GM15510 (cell line): ENCODE measurements around the gene FPR2.

Experiments used
- POLR2A ChIP-seq: IDR thresholded peaks from 3 replicates; pipeline ENCODE4 v1.6.1; 2011; ENCODE audit warnings: borderline replicate concordance; ENCODE audit not compliant: insufficient read length; ENCODE audit errors: extremely low read depth

Gene FPR2

GRCh38 chr19:51792932-51793331, 32.0 kb downstream of the FPR2 start:
- no peak for TF ChIP-seq POLR2A

DNA sequence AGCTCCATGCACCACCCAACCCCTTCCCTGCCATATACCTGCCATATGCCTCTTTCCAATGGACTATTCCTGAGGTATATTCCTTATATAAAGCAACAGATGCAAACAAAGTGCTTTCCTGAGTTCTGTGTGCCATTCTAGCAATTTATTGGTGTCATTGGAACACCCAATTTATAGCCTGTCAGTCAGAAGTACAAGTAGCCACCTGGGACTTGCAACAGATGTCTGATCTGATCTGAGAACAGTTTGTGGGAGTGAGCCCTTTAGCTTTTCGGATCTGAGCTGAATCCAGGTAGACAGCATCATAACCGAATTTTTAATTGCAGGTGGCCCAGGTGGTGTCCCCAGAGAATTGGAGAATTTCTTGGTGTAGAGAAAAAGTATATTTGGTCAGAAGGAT, 33.0 kb downstream of the FPR2 start:
- no peak for TF ChIP-seq POLR2A

GRCh38 chr19:51794885-51795490, 34.0 kb downstream of the FPR2 start, which contains the start of gene FPR3:
TSS of gene FPR3 (plus strand) at chr19:51795157. CDS start at chr19:51823749, 28,592 bp downstream.
- TF ChIP-seq POLR2A = no peak

DNA sequence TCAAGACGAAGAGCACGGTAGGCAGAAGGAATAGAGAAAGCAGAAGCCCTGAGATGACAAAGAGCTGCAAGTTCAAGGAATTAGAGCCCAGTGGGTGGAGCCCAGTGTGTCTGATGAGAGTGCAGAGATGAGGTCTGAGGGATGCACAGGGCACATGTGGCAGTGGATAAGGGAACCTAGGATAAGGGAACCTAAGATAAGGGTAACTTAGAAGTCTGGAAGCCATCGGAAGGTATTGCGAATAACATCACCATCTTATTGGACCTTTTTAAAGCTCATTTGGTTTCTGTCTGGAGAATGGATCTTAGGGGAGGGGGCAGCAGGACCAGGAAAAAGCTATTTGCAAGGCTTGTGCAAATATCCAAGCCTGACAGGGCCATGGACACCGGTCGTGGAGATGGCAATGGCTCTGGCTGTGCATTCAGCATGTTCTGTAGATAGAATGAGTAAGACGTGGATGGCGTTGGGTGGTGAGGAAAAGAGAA, 35.3 kb downstream of the FPR2 start:
- TF ChIP-seq POLR2A = no peak

DNA sequence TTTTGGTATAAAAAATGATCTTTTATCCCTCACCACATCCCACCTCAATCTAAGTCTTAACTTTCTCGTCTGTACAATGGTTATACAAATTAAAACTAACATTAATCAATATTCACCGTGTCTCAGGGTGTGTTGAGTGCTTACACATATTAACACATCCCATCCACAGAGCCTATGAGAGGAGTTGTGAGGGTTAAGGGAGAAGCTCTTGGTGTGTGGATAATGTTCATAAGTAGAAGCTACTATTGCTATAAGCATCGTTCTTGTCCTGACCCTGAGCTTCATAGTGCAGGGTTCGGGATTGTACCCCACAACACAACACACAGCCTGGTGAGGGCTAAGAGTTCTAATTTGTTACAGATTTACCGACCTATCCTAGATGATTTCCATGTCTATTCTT, 36.5 kb downstream of the FPR2 start:
- no peak for TF ChIP-seq POLR2A

- no peak for TF ChIP-seq POLR2A
Measured at GRCh38 chr19:51798062-51798461, 37.1 kb downstream of the FPR2 start.

GRCh38 chr19:51799034-51799773, 38.2 kb downstream of the FPR2 start:
- no peak for TF ChIP-seq POLR2A

- TF ChIP-seq POLR2A = no peak
Measured at GRCh38 chr19:51799774-51800472, 38.9 kb downstream of the FPR2 start.

DNA sequence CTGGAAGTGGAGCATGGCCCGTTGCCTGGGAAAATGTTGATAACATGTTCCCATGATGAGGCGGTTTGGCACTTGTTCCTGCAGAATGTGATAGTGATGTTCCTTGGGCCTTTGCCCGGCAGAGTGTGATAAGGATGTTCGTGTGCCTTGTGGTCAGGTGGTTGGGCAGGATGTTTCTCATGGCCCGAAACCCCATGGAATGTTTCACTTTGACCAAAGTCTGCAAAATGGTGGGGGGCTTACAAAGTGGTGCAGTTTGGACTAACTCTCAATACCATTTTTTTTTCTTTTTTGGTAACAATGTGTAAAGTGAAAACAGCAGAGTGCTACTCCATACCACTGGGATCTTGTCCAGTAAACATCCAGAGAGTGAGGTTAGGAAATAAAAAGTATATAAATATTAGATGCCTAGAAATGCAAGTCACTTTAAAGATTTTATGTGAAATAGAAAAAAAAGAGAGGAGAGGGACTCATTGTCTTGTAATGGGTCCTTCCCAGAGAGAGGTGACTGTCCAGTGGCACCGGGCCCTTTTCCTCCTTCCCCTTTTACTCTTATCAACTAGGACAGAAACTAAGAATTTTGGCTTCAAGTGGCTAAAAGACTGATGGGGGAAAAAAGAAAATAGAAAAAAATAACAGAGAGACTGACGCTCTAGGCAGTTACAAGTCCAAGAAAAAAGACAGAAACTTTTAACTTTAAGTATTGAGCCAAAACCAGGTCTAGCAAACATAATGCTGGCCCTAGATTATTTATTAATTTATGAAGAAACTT, 39.7 kb downstream of the FPR2 start:
- no peak for TF ChIP-seq POLR2A

GRCh38 chr19:51802775-51803174, 41.8 kb downstream of the FPR2 start:
- TF ChIP-seq POLR2A = no peak

GRCh38 chr19:51803519-51803918, 42.5 kb downstream of the FPR2 start:
- no peak for TF ChIP-seq POLR2A

DNA sequence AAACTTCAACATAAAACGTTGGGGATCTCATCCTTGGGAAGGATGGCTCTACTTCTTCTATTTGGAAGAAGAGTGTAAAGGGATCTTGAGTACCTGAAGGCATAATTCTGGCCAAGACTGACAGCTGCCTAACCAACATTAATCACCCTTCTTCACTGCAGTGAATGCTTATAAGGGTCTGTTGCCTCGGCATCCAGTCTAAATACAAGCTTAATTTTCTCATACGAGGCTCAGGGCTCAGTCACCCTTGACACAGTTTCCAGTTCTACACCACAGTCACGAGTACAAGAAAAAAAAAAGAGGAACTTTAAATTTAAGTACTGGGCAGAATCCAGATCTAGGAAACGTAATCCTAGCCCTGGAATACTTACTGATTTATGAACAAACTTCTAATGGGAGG, 43.0 kb downstream of the FPR2 start:
- TF ChIP-seq POLR2A = no peak

DNA sequence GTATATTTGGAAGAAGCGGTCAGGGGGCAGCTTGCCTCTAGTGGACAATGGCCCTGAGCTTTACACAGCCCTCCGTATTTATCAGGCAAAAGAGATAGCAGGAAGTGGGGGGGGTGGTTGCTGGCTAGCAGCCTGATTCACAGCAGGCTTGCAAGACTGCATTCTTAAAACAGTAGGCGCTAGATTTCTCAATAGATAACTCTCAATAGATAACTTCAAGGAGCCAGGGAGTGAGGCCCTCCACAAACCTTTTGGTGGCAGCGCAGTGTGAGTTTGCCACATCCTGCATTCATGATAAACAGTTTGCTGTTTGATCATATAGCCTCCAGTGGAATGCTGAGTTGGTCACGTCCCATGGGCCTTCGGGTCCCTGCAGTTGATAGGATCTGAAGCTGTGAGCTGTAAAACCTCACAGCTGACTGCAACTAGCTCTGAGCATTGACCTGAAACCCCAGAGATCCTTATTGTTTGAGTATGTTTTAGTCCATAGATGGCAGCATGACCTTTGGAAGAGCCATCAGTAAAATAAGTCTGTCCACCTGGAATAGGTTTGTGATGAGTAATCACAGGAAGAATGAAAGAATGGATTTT, 46.2 kb downstream of the FPR2 start:
- no peak for TF ChIP-seq POLR2A

DNA sequence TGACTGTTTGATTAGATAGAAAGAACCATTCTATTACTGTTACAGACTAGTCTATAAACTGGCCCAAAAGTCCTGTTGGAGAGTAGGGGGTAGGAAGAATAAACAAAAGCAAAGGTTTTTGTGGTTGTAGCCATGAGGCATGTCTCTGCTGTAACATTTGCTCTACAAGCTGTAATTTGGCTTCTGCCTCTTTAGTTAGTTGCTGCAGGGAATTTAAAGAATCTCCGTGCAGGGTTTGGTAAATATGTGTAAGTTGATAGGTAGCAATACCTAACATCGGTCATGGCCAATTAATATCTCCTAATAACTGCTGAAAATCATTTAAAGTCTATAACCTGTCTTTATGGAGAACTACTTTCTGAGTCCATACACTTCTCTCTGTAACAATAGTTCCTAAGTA, 46.9 kb downstream of the FPR2 start:
- TF ChIP-seq POLR2A = no peak
